Activated CD4-positive, CD25-positive, alpha-beta regulatory T cell treated with anti-CD3 and anti-CD28 coated beads, Interleukin-2, amount 50 U/mL, for 16 hours (primary cell): ENCODE results near the gene CA14.
"Not testable (repeated sequence)": the region's sequence is repeated elsewhere in the genome, so short reads cannot be mapped to it uniquely, and the experiment has no call there.

Experiments used
- DNase-seq: peaks from one replicate; pipeline ENCODE4 v3.0.0-alpha.2; 2020; ENCODE audit warnings: low read depth, low spot score

The CA14 gene

GRCh38 chr1:150257624-150258585, at the start of gene CA14:
CA14 (plus strand) TSS chr1:150257774; CDS start chr1:150258129, 355 bp downstream.
- no peak for DNase-seq

- not testable (repeated sequence) for DNase-seq
These were observed 49.1 kb upstream of the CA14 start for GRCh38 chr1:150208460-150208859.

DNA sequence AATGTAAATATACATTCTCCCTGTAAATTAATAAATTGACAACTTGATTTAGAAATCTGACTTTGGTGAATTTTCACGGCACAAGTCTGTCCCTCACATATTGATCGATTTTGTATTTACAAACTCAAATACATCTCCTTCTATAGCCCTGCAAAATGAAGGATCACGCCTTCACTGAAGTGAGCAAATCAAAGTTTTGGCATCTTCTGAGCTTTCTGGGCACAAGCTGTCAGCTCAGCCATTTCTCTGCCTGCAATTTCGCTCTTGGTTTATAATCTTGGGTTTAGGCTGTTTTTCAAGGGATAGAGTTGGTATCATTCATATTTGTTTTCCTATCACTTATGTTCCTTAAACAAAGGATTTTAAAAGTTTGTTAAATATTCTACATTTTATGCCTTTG, 47.5 kb upstream of the CA14 start:
- DNase-seq = no peak

DNA sequence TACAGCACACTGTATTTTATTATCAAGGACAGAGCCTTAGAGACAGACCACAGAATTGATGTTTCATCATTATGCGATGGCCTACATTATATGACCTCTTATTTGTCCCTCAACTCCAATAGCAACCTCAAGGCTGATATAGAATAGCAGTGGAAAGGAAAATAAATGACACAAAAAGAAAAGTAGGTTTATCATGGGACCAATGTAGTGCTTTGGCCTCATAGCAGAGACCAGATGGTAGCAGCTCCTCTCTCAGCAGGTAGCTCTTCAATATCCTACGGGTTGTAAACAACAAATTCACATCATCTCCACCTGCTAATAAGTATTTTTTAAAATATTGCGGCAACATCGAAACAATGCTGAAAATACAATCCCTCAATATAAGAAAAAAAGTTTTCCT, 46.9 kb upstream of the CA14 start:
- DNase-seq = no peak

DNA sequence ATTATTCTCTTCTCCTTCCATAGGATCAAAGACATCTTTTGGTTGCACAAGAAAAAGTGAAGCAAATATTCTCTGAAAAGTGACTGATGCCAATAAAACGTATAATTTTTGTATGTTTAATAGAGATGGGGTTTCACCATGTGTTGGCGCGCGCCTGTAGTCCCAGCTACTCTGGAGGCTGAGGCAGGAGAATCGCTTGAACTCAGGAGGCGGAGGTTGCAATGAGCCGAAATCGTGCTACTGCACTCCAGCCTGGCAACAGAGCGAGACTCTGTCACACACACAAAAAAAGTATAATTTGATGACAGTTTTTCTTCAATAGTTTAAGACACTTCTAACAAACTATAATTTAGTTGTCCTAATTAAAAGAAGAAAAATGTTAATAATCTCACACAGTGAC, 45.5 kb upstream of the CA14 start:
- DNase-seq = no peak

DNA sequence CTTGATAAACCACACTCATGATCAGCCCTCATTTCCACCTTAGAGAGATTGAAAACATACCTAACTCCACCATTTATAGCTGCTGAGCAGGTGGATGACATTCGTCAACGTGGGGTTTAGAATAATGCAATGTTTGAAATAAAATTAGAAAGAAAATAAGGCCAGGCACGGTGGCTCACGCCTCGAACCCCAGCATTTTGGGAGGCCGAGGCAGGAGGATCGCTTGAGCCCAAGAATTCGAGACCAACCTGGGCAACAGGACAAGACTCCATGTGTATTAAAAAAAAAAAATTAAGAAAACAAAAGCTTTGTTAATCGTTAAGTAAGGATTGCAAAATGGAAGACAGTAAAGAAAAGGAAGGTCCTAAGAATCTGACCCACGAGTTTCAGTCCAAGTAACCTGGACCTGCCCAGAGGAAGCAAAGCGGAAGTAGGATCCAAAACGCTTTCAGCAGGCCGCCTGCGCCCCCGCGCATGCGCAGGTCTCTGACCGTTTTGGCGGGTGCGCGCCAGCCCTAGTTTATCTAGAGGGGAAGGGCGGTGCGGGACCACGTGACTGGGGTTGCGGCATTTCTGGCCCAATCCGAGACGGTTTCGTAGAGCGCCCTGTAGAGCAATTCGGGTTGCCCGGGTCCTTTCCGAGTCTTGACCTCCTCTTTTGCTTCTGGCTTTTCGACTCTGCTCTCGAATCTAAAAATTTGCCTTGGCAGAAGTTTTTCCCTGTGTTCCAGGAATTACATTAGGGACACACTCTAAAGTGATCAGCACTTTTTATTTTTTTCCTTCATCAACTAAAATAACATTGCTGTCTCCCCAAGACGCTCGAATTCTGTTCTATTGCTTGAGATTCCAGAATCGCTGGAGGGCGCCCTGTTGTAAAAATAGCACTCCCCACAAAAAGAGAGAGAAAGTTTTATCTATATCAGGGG, 44.1 kb upstream of the CA14 start:
- peak; percentile 80 for DNase-seq

DNA sequence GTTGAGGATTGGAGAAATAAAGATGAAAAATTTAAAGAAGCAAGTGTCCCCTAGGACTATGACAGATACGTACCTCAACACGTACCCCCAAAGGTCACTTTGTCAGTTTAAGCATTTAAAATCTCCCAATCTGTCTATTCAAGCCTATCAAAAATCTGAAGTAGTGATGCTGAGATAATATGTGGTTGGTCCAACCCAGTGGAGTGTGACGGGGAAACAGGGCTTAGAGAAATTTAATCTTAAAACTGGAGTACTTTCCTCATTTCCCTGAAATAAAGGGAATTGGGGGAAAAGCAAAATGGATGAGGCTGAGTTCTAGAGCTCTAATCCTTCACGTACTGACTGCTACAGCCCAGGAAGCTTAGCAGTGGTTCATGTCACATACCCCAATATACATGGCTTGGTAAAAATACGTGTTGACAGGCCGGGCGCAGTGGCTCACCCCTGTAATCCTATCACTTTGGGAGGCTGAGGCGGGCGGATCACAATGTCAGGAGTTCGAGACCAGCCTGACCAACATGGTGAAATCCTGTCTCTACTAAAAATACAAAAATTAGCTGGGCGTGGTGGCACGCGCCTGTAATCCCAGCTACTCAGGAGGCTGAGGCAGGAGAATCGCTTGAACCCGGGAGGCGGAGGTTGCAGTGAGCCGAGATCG, 43.3 kb upstream of the CA14 start:
- DNase-seq = not testable (repeated sequence)

DNA sequence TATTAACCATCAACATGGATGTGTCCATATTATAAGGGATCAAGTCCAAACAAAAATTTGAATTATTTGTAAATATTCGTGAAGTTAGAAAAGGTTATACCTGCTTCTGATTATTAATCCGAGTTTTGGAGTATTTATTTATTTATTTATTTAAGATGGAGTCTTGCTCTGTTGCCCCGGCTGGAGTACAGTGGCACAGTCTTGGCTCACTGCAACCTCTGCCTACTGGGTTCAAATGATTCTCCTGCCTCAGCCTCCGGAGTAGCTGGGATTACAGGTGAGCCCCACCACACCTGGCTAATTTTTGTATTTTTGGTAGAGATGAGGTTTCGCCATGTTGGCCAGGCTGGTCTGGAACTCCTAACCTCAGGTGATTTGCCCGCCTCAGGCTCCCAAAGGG, 41.7 kb upstream of the CA14 start:
- DNase-seq = not testable (repeated sequence)

- no peak for DNase-seq
These were observed 36.0 kb upstream of the CA14 start for GRCh38 chr1:150221552-150221951.

GRCh38 chr1:150224983-150225382, 32.6 kb upstream of the CA14 start:
- no peak for DNase-seq

DNA sequence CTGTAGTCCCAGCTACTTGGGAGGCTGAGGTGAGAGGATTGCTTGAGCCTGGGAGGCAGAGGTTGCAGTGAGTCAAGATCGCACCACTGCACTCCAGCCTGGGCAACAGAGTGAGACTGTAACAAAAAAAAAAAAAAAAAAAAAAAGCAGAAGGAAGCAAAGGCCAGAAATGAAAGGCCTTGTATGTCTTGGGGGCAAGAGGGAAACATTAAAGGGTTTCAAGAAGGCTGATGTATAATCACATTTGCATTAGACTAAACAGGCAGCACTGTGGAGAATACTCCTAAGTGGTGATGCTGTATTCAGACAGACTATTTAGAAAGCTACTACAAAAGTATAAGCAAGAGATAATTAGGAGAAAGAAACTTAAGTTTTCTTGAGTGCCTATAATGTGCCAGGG, 32.0 kb upstream of the CA14 start:
- no peak for DNase-seq

DNA sequence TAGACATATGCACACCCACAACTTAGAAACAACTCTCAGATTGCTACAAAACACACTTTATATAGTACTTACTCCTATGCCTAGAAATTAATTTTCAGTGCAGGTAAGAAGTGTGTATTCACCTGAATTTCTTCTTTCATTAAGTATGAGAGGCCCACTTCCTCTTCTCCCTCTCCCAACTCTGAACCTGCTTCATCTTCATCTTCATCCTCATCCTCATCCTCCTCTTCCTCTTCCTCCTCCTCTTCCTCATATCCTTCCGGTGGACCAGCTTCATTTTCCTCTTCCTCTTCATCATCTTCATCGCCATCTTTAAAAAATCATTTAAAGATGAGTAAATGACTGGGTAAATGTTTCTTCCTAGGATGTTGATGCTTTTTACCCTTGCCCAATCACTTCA, 31.1 kb upstream of the CA14 start:
- no peak for DNase-seq

GRCh38 chr1:150227228-150227627, 30.3 kb upstream of the CA14 start:
- DNase-seq = no peak

- DNase-seq = not testable (repeated sequence)
These were observed 29.3 kb upstream of the CA14 start for GRCh38 chr1:150228246-150228645.

DNA sequence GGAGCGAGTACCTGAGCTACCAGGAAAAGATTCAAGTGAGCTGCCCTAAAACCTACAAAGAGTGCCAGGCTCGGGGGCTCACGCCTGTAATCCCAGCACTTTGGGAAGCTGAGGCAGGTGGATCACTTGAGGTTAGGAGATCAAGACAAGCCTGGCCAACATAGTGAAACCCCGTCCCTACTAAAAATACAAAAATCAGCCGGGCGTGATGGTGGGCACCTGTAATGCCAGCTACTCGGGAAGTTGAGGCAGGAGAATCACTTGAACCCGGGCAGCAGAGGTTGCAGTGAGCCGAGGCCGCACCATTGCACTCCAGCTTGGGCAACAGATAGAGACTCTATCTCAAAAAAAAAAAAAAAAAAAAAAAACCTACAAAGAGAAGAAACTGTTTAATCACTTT, 24.7 kb upstream of the CA14 start:
- DNase-seq = not testable (repeated sequence)

DNA sequence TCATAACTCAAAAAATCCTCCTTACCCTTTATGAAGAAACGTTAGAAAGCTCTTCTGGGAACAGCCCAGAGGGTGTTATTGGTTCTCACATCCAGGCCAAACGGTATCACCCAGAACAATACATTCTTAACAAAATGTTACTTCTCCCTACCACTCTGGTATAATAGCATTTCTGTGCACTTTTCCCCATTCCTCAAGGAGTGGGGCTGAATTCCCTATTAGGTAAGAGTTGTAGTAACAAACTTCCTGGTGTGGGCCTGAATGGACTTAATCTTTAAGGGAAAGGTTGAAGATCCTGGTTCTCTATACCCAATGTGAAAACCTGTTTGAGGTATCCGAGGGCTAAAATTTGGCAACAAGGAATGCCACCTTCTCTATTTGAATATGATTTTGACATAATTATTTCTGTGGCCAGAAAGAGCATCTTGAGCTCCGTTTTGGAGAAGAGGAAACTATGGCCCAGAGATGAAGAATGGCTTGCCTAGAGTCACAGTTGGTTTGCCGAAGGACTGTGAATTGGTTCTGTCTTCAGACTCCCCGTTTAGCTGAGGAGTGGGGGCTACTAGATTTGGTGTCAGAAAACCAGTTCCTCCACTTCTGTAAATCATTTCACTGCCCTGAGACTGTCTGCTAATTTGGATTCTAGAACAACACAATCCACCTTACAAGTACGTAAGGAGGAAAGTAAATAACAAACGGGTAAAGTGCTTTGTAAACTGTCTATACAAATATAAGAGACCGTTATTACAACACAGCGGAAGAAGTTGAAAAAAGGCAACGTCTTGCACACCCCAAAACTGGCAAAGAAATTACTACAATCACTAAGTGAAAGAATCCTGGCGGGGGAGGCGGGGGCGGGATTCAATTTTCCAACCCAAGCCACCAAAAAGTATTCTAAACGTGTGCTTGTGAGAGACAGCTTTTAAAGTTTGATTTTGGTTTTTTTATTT, 23.9 kb upstream of the CA14 start:
- DNase-seq = no peak

- DNase-seq = no peak
These were observed 23.3 kb upstream of the CA14 start for GRCh38 chr1:150234309-150234565.

DNA sequence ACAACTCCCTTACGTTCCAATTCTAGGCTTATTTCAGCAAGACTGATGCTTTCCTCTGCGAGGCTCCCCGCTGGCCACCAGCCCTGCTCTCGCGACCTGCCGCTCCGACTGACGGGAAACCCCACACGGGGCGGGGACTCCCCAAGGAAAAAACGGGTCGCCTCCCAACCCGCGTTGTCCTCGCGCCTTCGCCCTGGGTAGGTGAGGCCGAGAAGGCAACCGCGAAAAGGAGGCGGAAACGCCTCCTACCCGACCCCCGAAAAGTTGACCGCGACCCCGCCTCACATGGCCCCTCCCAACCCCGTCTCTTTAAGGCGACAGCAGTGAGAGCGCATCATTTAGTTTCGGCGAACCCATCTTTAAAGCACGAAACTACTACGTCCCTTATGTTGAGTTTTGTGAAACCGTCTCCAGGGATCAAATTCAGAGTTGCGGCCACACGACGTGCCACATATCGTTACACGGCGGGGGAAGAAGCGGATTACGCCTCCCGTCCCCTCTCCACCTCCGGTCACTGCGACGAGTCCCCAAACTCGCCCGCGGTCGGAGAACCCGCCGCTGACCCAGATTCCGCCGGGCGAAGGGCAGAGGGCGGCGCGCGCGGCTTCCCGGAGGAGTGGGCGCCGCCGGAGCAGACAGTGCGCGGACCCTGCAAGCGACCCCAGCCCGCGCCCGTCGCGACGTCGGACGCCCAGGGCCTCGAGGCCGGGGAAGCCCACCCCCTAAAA, 22.8 kb upstream of the CA14 start:
- DNase-seq = peak; percentile 78

DNA sequence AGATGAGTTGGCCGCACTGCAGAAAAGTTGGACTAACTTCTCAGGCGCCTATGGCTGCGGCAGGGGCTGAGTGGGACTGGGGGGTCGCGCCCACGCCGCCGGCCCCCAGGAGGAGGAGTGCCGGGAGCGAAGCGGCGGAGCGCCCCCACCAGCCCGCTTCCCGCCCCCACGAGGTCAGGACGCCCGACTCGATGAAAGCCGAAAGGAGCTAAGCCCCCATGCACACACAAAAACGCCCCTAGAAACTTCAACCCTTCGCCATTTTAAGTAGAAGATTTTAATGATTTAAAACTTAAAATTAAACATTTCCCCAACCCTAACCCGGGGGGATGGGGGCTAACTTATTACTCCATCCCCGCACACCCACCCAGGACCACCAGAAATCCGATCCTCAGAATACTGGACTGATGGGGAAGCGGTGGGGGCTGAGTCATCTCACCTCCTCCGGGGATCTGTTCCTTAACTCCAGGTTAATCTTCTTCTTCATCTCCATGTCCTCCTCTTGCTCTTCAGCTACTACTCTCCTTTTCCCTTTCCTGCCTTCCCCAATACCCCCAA, 22.2 kb upstream of the CA14 start:
- peak; percentile 11 for DNase-seq
